Mucosa of rectum (tissue), 2 donors: Measurements from ENCODE around the gene GPR158.

Source experiments
- H3K27ac ChIP-seq, 2 donors: one replicate each; pipeline ENCODE4 v1.7.0; 2013; ENCODE audit warnings: inconsistent platforms in 2 of 2, low read depth in 2 of 2, low read length in 2 of 2
- H3K27me3 ChIP-seq, 2 donors: one replicate each; pipeline ENCODE4 v1.7.0; 2013; ENCODE audit warnings: low read length in 2 of 2; ENCODE audit not compliant: control insufficient read depth in 2 of 2, insufficient read depth in 2 of 2
- H3K36me3 ChIP-seq, 2 donors: one replicate each; pipeline ENCODE4 v1.7.0; 2013; ENCODE audit warnings: low read length in 2 of 2; ENCODE audit not compliant: control insufficient read depth in 2 of 2, insufficient read depth in 2 of 2
- H3K4me1 ChIP-seq, 2 donors: one replicate each; pipeline ENCODE4 v1.7.0; 2013; ENCODE audit warnings: low read length in 2 of 2, mild to moderate bottlenecking in 1 of 2; ENCODE audit not compliant: control insufficient read depth in 2 of 2, insufficient read depth in 2 of 2
- H3K4me3 ChIP-seq, 2 donors: one replicate each; pipeline ENCODE4 v1.7.0; 2013; ENCODE audit warnings: low read length in 2 of 2
- H3K9ac ChIP-seq, 2 donors: one replicate each; pipeline ENCODE4 v1.7.0; 2013; ENCODE audit warnings: low read length in 2 of 2, low read depth in 1 of 2, mild to moderate bottlenecking in 1 of 2
- H3K9me3 ChIP-seq, 2 donors: one replicate each; pipeline ENCODE4 v1.7.0; 2013; ENCODE audit warnings: low read length in 2 of 2; ENCODE audit not compliant: control insufficient read depth in 2 of 2
- donor health status: healthy.
- donor health status: Normal muscosa, but diverticular disease.

Gene GPR158

GRCh38 chr10:25257646-25258045 is 82.8 kb downstream of the GPR158 start:
- no peaks in the 10 kb centered on the region for H3K4me1 ChIP-seq

DNA sequence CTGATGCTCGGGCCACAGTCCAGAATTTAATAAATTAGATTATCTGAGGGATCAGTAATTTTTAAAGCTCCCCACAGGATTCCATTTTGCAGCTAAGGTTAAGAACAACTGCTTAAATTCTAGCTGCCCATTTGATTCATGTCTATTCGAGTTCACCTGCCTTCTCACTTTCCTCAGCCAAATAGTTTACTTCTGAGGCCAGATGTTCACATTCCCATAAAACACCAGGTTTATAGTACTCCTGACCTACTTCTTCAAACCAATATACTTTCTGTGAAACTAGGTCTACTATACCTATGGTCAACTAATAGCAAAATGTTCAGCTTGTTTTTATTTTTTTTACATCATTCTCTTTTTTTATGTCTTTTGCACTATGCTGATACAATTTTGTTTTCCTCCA is 86.3 kb downstream of the GPR158 start:
- Histone ChIP-seq H3K9ac (no peak overlapping the region), H3K4me3 (no peak overlapping the region), H3K9me3 (no peaks in the 10 kb centered on the region), H3K4me1 (no peaks in the 10 kb centered on the region), H3K27me3 (no peaks in the 10 kb centered on the region), H3K27ac (no peak overlapping the region), H3K36me3 (no peaks in the 10 kb centered on the region)

More at GRCh38 chr10:25257646-25258045, 82.8 kb downstream of the GPR158 start:
- H3K27me3 ChIP-seq, result no peaks in the 10 kb centered on the region
- H3K9me3 ChIP-seq, result no peaks in the 10 kb centered on the region
- H3K4me3 ChIP-seq, result no peak overlapping the region
- no peaks in the 10 kb centered on the region for H3K36me3 ChIP-seq
- no peak overlapping the region for H3K27ac ChIP-seq
- no peak overlapping the region for H3K9ac ChIP-seq

GRCh38 chr10:25261558-25261957 is 86.8 kb downstream of the GPR158 start:
- Histone ChIP-seq H3K27ac (no peak overlapping the region), H3K27me3 (no peaks in the 10 kb centered on the region), H3K4me3 (no peak overlapping the region), H3K9ac (no peak overlapping the region), H3K4me1 (no peaks in the 10 kb centered on the region), H3K36me3 (no peaks in the 10 kb centered on the region), H3K9me3 (no peaks in the 10 kb centered on the region)

DNA sequence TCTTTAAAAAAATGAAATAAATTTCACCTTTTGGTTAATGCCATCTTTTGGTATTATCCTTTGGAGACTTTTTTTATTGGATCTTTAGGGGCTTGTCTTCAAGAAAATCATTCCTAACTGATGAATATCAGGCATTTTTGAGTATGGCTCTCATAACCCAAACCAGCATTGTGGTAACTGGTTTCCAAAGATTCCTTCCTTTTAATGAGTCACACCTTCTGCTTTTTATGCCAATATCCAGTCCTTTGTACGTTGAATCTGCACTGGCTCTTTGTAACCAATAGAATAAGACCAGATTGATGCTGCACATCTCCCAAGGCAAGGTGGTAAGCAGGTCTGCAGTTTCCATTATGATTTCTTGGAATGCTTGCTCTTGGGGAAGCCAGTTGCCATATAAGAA is 89.1 kb downstream of the GPR158 start:
- Histone ChIP-seq H3K36me3 (no peaks in the 10 kb centered on the region), H3K4me3 (no peak overlapping the region), H3K27me3 (no peaks in the 10 kb centered on the region), H3K9me3 (no peaks in the 10 kb centered on the region), H3K27ac (no peak overlapping the region), H3K4me1 (no peaks in the 10 kb centered on the region), H3K9ac (no peak overlapping the region)

GRCh38 chr10:25278180-25278579 is 103.4 kb downstream of the GPR158 start:
- no peaks in the 10 kb centered on the region for H3K4me1 ChIP-seq
- H3K36me3 ChIP-seq, result no peaks in the 10 kb centered on the region
- H3K27me3 ChIP-seq, result no peaks in the 10 kb centered on the region
- no peak overlapping the region for H3K9ac ChIP-seq
- no peaks in the 10 kb centered on the region for H3K9me3 ChIP-seq
- no peak overlapping the region for H3K4me3 ChIP-seq
- no peak overlapping the region for H3K27ac ChIP-seq

DNA sequence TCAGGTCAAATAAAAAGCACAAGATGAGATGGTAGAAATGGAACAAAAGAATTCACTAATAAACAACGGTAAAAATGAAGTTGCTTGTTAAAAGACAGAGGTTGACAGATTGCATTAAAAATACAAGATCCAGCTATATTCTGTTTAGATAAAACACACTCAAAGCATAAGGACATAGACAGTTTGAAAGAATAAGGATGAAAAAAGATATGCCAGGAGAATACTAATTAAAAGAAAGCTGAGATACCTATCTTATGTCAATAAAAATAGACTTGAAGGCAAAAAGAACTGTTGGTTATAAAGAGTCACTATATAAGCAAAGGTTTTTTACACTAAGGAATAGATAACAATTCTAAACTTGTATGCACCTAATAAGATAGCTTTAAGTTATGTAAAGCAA is 105.3 kb downstream of the GPR158 start:
- Histone ChIP-seq H3K36me3 (no peaks in the 10 kb centered on the region), H3K4me3 (no peak overlapping the region), H3K9me3 (no peaks in the 10 kb centered on the region), H3K27me3 (no peaks in the 10 kb centered on the region), H3K9ac (no peak overlapping the region), H3K4me1 (no peaks in the 10 kb centered on the region), H3K27ac (no peak overlapping the region)

DNA sequence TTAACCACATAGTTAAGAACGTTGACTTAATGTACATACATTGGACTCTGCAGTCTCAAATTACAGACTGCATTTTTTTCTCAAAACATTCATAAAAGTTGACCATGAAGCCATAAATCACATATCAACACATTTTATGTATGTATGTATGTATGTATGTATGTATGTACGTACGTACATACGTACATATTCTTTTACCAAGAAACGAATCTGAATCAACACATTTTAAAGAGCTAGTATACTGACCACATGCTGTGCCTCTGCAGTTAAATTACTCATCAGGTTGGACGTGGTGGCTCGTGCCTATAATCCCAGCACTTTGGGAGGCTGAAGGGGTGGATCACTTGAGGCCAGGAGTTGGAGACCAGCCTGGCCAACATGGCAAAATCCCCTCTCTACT is 105.8 kb downstream of the GPR158 start:
- no peaks in the 10 kb centered on the region for H3K36me3 ChIP-seq
- H3K27me3 ChIP-seq, result no peaks in the 10 kb centered on the region
- peaks cover 0 to 2% of the 10 kb centered on the region in 2 donors for H3K9me3 ChIP-seq
- H3K4me3 ChIP-seq, result no peak overlapping the region
- no peak overlapping the region for H3K9ac ChIP-seq
- H3K4me1 ChIP-seq, result no peaks in the 10 kb centered on the region
- H3K27ac ChIP-seq, result no peak overlapping the region

DNA sequence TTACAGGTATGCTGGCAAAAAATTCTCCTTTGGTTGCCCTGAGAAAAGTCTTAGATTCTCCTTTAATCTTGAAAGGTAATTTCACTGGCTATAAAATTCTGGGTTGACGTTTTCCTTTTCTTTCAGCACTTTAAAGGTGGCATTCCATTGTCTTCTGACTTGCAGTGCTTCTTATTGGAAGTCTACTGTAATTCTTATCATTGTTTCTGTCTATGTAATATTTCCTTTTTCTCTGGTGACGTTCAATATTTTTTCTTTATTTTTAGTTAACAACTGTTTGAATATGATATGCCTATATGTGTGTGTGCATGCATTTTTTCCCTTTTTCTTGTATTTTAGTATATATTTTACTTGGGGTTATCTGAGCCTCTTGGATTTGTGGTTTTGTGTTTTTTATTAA is 111.0 kb downstream of the GPR158 start:
- peaks cover 0 to 2% of the 10 kb centered on the region in 2 donors for H3K9me3 ChIP-seq
- no peaks in the 10 kb centered on the region for H3K4me1 ChIP-seq
- H3K36me3 ChIP-seq, result no peaks in the 10 kb centered on the region
- H3K27me3 ChIP-seq, result no peaks in the 10 kb centered on the region
- H3K4me3 ChIP-seq, result no peak overlapping the region
- H3K27ac ChIP-seq, result no peak overlapping the region
- no peak overlapping the region for H3K9ac ChIP-seq

DNA sequence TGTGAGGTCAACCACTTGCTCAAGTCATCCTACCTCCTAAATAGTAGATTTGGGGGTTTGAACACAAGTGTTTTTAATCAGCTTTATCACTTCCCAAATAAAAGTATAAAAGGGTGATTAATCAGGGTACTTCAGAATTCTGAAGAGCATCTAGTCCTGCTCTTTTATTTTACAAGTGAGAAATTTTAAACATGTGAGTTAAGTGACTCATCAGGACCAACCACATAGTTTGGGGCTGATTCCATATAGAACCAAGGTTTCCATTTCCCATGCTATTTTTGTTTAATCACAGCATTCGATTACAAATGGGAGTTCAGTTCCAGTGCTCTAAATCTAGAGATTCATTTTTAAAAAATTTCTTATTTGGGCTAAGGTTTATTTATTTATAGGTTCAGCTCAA is 113.4 kb downstream of the GPR158 start:
- Histone ChIP-seq H3K27ac (no peak overlapping the region), H3K4me3 (no peak overlapping the region), H3K9me3 (peaks cover 0 to 2% of the 10 kb centered on the region in 2 donors), H3K9ac (no peak overlapping the region), H3K36me3 (no peaks in the 10 kb centered on the region), H3K4me1 (no peaks in the 10 kb centered on the region), H3K27me3 (no peaks in the 10 kb centered on the region)

- Histone ChIP-seq H3K4me1 (no peaks in the 10 kb centered on the region), H3K27ac (no peak overlapping the region), H3K9ac (no peak overlapping the region)
These were observed 119.5 kb downstream of the GPR158 start for GRCh38 chr10:25294032-25294926.

More at GRCh38 chr10:25294032-25294926, 119.5 kb downstream of the GPR158 start:
- Histone ChIP-seq H3K27me3 (no peaks in the 10 kb centered on the region), H3K9me3 (no peaks in the 10 kb centered on the region), H3K36me3 (no peaks in the 10 kb centered on the region), H3K4me3 (no peak overlapping the region)
